HTERT RPE-1 (cell line): ENCODE results near the gene PDIA6.
"Not testable (repeated sequence)": the region's sequence is repeated elsewhere in the genome, so short reads cannot be mapped to it uniquely, and the experiment has no call there.

ENCODE experiments used
- in situ Hi-C: fragments of 300-500 bp; cut with MboI; formaldehyde crosslinking; loops from 4 replicates; pipeline ENCODE4 v1.14.3; 2020; ENCODE audit warnings: low sequenced_read_pairs

Gene PDIA6

GRCh38 chr2:10833021-10833420 lies 20.4 kb upstream of the PDIA6 start:
- in situ Hi-C loops: no loop called here

- in situ Hi-C loops: no loop called here
Measured at GRCh38 chr2:10832203-10832936, 19.8 kb upstream of the PDIA6 start.

- in situ Hi-C loops: no loop called here
Measured at GRCh38 chr2:10831400-10831985, 18.9 kb upstream of the PDIA6 start.

GRCh38 chr2:10830641-10831399 lies 18.2 kb upstream of the PDIA6 start:
- in situ Hi-C loops: no loop called here

GRCh38 chr2:10830203-10830602 lies 17.6 kb upstream of the PDIA6 start:
- in situ Hi-C loops: no loop called here

- in situ Hi-C loops: no loop called here
Measured at GRCh38 chr2:10829299-10829698, 16.7 kb upstream of the PDIA6 start.

- in situ Hi-C loops: no loop called here
Measured at GRCh38 chr2:10828346-10828745, 15.8 kb upstream of the PDIA6 start.

- in situ Hi-C loops: no loop called here
Measured at GRCh38 chr2:10826625-10827024, 14.0 kb upstream of the PDIA6 start.

- in situ Hi-C loops: no loop called here
Measured at GRCh38 chr2:10826026-10826425, 13.4 kb upstream of the PDIA6 start.

- in situ Hi-C loops: no loop called here
Measured at GRCh38 chr2:10824191-10824590, 11.6 kb upstream of the PDIA6 start.

GRCh38 chr2:10820978-10821695 lies 8.6 kb upstream of the PDIA6 start:
- in situ Hi-C loops: no loop called here

- in situ Hi-C loops: no loop called here
Measured at GRCh38 chr2:10820562-10820961, 8.0 kb upstream of the PDIA6 start.

- in situ Hi-C loops: no loop called here
Measured at GRCh38 chr2:10819714-10820314, 7.2 kb upstream of the PDIA6 start.

- in situ Hi-C loops: no loop called here
Measured at GRCh38 chr2:10818984-10819383, 6.4 kb upstream of the PDIA6 start.

- in situ Hi-C loops: not testable (repeated sequence)
Measured at GRCh38 chr2:10818305-10818704, 5.7 kb upstream of the PDIA6 start.

GRCh38 chr2:10817413-10817812 lies 4.8 kb upstream of the PDIA6 start:
- in situ Hi-C loops: no loop called here

- in situ Hi-C loops: no loop called here
Measured at GRCh38 chr2:10814571-10815331, 2.2 kb upstream of the PDIA6 start.

- in situ Hi-C loops: no loop called here
Measured at GRCh38 chr2:10814142-10814541, 1.6 kb upstream of the PDIA6 start.

- in situ Hi-C loops: not testable (repeated sequence)
Measured at GRCh38 chr2:10813163-10814138, 866 bp upstream of the PDIA6 start.
